Adrenal gland (tissue), 12 donors: ENCODE measurements around the gene SOX8. TPM values are rescaled to one million over a fixed set of nuclear protein-coding genes. Genes with fewer than 3 reads are reported as not detected.
"Not testable (repeated sequence)": the region's sequence is repeated elsewhere in the genome, so short reads cannot be mapped to it uniquely, and the experiment has no call there.

Experiments
- DNase-seq, 7 donors: peaks; one replicate each; pipeline ENCODE4 v3.0.0-alpha.2; 2019 to 2020
- H3K27ac ChIP-seq, 5 donors: fragments of 200-600 bp; sonication (generic) in 4 of 5; 1 replicate in 3 of 5; 2 replicates in 2 of 5; pipeline versions ENCODE4 v1.5.1 to v1.8.0; 2016 to 2020; ENCODE audit warnings: mild to moderate bottlenecking in 1 of 5
- H3K27me3 ChIP-seq: fragments of 200-600 bp; 2 replicates; pipeline ENCODE4 v1.8.0; 2021
- H3K36me3 ChIP-seq, 2 donors: fragments of 200-600 bp; replicated peaks in 1 of 2; 1 replicate in 1 of 2; 2 replicates in 1 of 2; pipeline versions ENCODE4 v1.5.1 to v1.8.0; 2018 to 2022
- H3K4me1 ChIP-seq, 2 donors: fragments of 200-600 bp; replicated peaks in 1 of 2; 1 replicate in 1 of 2; 2 replicates in 1 of 2; pipeline versions ENCODE4 v1.5.1 to v1.8.0; 2018 to 2021
- H3K4me3 ChIP-seq, 4 donors: fragments of 200-600 bp; sonication (generic) in 3 of 4; one replicate each; pipeline ENCODE4 v1.5.1; 2016 to 2018
- H3K9me3 ChIP-seq, 3 donors: fragments of 200-600 bp; sonication (generic) in 1 of 3; replicated peaks in 1 of 3; 1 replicate in 2 of 3; 2 replicates in 1 of 3; pipeline versions ENCODE4 v1.5.1 to v1.8.0; 2016 to 2021
- CTCF ChIP-seq, 6 experiments: fragments of 450-650 bp in 4 of 6; fragments of 200-600 bp in 2 of 6; sonication (generic) in 1 of 6; IDR thresholded peaks; 1 replicate in 5 of 6; 2 replicates in 1 of 6; pipeline versions ENCODE4 v1.5.1 to v1.8.0; 2016 to 2021; ENCODE audit warnings: antibody characterized with exemption in 6 of 6, mild to moderate bottlenecking in 2 of 6, moderate library complexity in 1 of 6
- POLR2A ChIP-seq, 2 donors: fragments of 450-650 bp; IDR thresholded peaks; one replicate each; pipeline ENCODE4 v1.6.1; 2017; ENCODE audit warnings: antibody characterized with exemption in 2 of 2, mild to moderate bottlenecking in 2 of 2, moderate library complexity in 1 of 2
- WGBS, 4 donors: extraction: QIAGEN DNeasy Blood & Tissue Kit in 2 of 4; methylation state at CpG; one replicate each; pipeline versions ENCODE4 v1.1.5 to v1.1.7; 2013 to 2017; 5-methylcytosine and 5-hydroxymethylcytosine counted together
- intact Hi-C, 2 donors: fragments of 100-400 bp; cut with DNase I; formaldehyde crosslinking; loops; one replicate each; pipeline versions ENCODE4 v1.14.1 to v1.15.0; 2022 to 2023
- polyA plus RNA-seq, 3 donors: library from polyadenylated mRNA; stranded (reverse); fragments of 200-250 nt in 2 of 3; fragments of 350-450 nt in 1 of 3; fragmentation: Illumina TruSeq in 1 of 3; extraction: RNeasy Lipid Tissue Mini Kit (QIAGEN cat#74804) in 1 of 3; gene quantifications; one replicate each; pipeline ENCODE4 v1.2.3, GENCODE V29; 2013 to 2014
- total RNA-seq, 9 donors: library from RNA; depleted of rRNA in 4 of 9; stranded (reverse); fragments of >200 nt in 4 of 9; fragments of 120-200 nt in 1 of 9; fragmentation: NEBNext Ultra II Directional in 1 of 9; extraction: Animal tissue kit (Norgen Biotek cat#: 25700) in 1 of 9; gene quantifications; one replicate each; pipeline versions ENCODE4 v1.1.0 to v1.2.4, GENCODE V29; 2013 to 2023
- donor health status: healthy with polysubstance abuse.
- donor health status: Bipolar disorder and iron deficiency.
- donor health status: DM: yes; HTN: yes; CAD: no.
- donor health status: DM: no; HTN: no; CAD: no.
- donor health status: DM: no; HTN: no; CAD: no.
- donor health status: DM: yes; HTN: yes; CAD: no.

Gene SOX8
- total and polyA plus RNA-seq, 12 donors: 0.04 to 2.1 (median 0.69) TPM

GRCh38 chr16:945271-946047 lies 36.1 kb upstream of the SOX8 start:
- TF ChIP-seq CTCF (IDR thresholded peaks at IDR 0.05) (no peak), POLR2A (IDR thresholded peaks at IDR 0.05) (no peak)
- Histone ChIP-seq H3K4me1 (no peaks in the 10 kb centered on the region), H3K4me3 (no peak overlapping the region), H3K36me3 (peaks cover 0 to 9% of the 10 kb centered on the region in 2 donors), H3K9me3 (peaks cover 0 to 8% (median 0%) of the 10 kb centered on the region in 3 donors), H3K27ac (no peak overlapping the region), H3K27me3 (no peaks in the 10 kb centered on the region)
- 78 to 95% (median 92%) methylated on average over 10 of the region's 10 CpGs for WGBS, 4 donors
- no peak for DNase-seq
- intact Hi-C loops: no loop called here

- H3K4me3 ChIP-seq: no peak overlapping the region
- no peak for DNase-seq
- H3K4me1 ChIP-seq: no peaks in the 10 kb centered on the region
- H3K27ac ChIP-seq: no peak overlapping the region
- TF ChIP-seq POLR2A (IDR thresholded peaks at IDR 0.05) (no peak), CTCF (IDR thresholded peaks at IDR 0.05) (no peak)
- WGBS, 4 donors: 88 to 97% (median 96%) methylated on average over 8 of the region's 8 CpGs
- peaks cover 0 to 8% (median 0%) of the 10 kb centered on the region in 3 donors for H3K9me3 ChIP-seq
- peaks cover 0 to 9% of the 10 kb centered on the region in 2 donors for H3K36me3 ChIP-seq
- no peaks in the 10 kb centered on the region for H3K27me3 ChIP-seq
- intact Hi-C loops: no loop called here
These were observed 35.5 kb upstream of the SOX8 start for GRCh38 chr16:946048-946395.

GRCh38 chr16:947255-947921 lies 34.2 kb upstream of the SOX8 start:
- no peak overlapping the region for H3K4me3 ChIP-seq
- no peak for DNase-seq
- H3K4me1 ChIP-seq: no peaks in the 10 kb centered on the region
- no peak overlapping the region for H3K27ac ChIP-seq
- intact Hi-C loops: no loop called here
- no peak for TF ChIP-seq CTCF (IDR thresholded peaks at IDR 0.05)
- no peak for TF ChIP-seq POLR2A (IDR thresholded peaks at IDR 0.05)
- WGBS, 4 donors: 67 to 79% (median 75%) methylated on average over 16 to 21 of the region's 21 CpGs
- H3K9me3 ChIP-seq: no peaks in the 10 kb centered on the region
- H3K36me3 ChIP-seq: peaks cover 0 to 21% of the 10 kb centered on the region in 2 donors
- no peaks in the 10 kb centered on the region for H3K27me3 ChIP-seq

GRCh38 chr16:947922-948303 lies 33.7 kb upstream of the SOX8 start:
- intact Hi-C loops, H3K4me3 ChIP-seq, H3K27me3 ChIP-seq, H3K9me3 ChIP-seq, H3K4me1 ChIP-seq, H3K27ac ChIP-seq, DNase-seq: not testable (repeated sequence)
- peaks cover 0 to 21% of the 10 kb centered on the region in 2 donors for H3K36me3 ChIP-seq
- 76 to 92% (median 89%) methylated on average over 17 of the region's 17 CpGs for WGBS, 4 donors

- H3K9me3 ChIP-seq, H3K4me1 ChIP-seq, H3K27me3 ChIP-seq, H3K4me3 ChIP-seq, DNase-seq, intact Hi-C loops, H3K27ac ChIP-seq: not testable (repeated sequence)
- 73 to 83% (median 79%) methylated on average over 18 of the region's 18 CpGs for WGBS, 4 donors
- H3K36me3 ChIP-seq: peaks cover 0 to 21% of the 10 kb centered on the region in 2 donors
These were observed 32.8 kb upstream of the SOX8 start for GRCh38 chr16:948767-949166.

GRCh38 chr16:950733-951573 lies 30.6 kb upstream of the SOX8 start:
- H3K4me1 ChIP-seq, H3K27ac ChIP-seq, H3K4me3 ChIP-seq, intact Hi-C loops, H3K27me3 ChIP-seq, H3K9me3 ChIP-seq, DNase-seq: not testable (repeated sequence)
- WGBS, 4 donors: 50 to 70% (median 67%) methylated on average over 27 of the region's 27 CpGs
- peaks cover 0 to 19% of the 10 kb centered on the region in 2 donors for H3K36me3 ChIP-seq
